ENCODE data around the gene ZNF383.
"Not testable (repeated sequence)": the region's sequence is repeated elsewhere in the genome, so short reads cannot be mapped to it uniquely, and the experiment has no call there.

The ZNF383 gene

GRCh38 chr19:37292998-37293939 is 75.3 kb downstream of the ZNF383 start:
- peak; percentile 25 for DNase-seq (ENCODE audit: low read depth)

- DNase-seq (ENCODE audit: low read depth) = not testable (repeated sequence)
Measured at GRCh38 chr19:37294246-37294645, 76.2 kb downstream of the ZNF383 start.

Data from stimulated activated CD8-positive, alpha-beta memory T cell treated with anti-CD3 and anti-CD28 coated beads, Interleukin-12 subunit alpha, Interleukin-12 subunit beta, amount 100 ng/mL, for 1 hour (primary cell).